SIG-M5 treated with dmso at 0.1 percent for 504 hours (cell line): ENCODE data around the gene SH3BP1.
"Not testable (repeated sequence)": the region's sequence is repeated elsewhere in the genome, so short reads cannot be mapped to it uniquely, and the experiment has no call there.

Source experiments
- DNase-seq: peaks from one replicate; lab custom pipeline; 2025; ENCODE audit not compliant: unreplicated experiment; lab: John Stamatoyannopoulos, UW

Gene SH3BP1

GRCh38 chr22:37639070-37639760 is at the start of gene SH3BP1:
TSS of gene SH3BP1 (plus strand) at chr22:37639669. CDS start at chr22:37639788, 119 bp downstream.
- DNase-seq, result peak; percentile 33

DNA sequence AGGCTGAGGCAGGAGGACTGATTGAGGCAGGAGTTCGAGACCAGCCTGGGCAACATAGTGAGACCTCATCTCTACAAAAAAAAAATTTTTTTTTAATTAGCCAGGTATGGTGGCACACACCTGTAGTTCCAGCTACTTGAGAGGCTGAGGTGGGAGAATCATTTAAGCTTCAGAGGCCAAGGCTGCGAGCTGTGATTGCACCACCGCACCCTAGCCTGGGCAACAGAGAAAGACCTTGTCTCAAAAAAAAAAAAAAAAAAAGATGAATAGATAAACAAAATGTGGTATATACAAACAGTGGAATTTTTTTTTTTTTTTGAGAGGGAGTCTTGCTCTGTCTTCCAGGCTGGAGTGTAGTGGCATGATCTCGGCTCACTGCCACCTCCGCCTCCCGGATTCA is 48.4 kb upstream of the SH3BP1 start:
- DNase-seq, result not testable (repeated sequence)

DNA sequence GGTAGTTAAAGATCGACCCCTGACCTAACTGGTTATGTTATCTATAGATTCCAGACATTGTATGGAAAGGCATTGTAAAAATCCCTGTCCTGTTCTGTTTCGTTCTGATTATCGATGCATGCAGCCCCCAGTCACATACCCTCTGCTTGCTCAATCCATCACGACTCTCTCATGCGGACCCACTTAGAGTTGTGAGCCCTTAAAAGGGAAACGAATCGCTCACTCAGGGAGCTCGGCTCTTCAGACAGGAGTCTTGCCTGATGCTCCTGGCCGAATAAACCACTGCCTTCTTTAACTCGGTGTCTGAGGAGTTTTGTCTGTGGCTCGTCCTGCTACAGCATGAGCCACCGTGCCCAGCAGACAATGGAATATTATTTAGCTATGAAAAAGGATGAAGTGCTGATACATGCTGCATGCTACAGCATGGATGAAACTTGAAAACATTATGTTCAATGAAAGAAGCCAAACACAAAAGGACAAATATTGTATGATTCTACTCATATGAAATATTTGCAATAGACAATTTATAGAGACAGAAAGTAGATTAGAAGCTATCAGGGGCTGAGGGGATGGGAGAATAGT is 47.6 kb upstream of the SH3BP1 start:
- no peak for DNase-seq

DNA sequence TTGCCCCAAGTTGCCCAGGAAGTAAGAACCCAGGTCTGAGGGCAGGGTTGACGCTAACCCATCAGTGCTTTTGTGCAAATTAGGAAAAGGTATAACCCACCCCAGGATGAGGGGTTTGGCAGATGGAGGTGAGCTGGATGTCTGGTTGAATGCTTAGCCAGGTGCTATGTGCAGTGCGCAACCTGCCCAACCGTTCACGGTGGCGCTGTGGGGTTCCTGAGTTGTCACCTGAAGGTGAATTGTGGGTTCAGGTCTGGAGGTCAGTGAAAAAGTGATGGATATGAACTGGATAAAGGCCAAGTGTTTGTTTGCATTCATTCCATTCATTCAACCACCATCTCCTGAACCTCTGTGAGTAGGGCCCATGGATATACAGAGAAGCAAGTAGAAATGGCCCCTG is 45.2 kb upstream of the SH3BP1 start:
- DNase-seq, result no peak

DNA sequence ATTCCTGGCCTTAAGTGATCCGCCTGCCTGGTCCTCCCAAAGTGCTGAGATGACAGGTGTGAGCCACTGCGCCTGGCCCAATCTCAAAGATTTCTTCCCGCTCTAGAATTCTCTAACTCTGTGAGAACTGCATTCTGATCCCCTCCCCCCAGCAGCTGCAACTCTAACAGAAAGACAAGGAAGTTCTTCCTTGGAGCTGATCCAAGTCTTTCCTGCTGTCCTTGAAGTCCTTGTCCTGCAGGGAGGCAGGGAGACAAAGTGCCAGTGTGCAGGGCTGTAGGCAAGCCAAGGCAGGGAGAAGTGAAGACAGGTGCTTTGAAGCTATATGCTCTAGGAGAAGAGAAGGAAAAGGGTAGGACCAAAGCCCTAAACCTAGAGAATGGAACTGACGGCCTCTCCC is 40.3 kb upstream of the SH3BP1 start:
- no peak for DNase-seq

DNA sequence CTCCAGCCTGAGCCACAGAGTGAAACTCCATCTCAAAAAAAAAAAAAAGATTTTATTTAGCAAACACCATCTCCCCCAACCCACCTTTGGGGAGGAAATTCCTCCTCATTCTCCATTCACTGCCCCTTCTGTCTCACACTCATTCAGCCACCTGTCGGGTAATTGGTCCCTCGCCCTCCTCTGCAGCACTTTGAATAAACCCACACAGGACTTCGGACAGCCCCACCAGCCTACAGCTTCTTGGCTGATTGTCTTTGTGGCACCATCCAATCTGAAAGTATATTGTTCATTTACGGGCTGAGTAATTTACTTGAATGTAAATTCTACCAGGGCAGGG is 38.3 kb upstream of the SH3BP1 start:
- no peak for DNase-seq

- peak; percentile 66 for DNase-seq
These were observed 37.7 kb upstream of the SH3BP1 start for GRCh38 chr22:37601540-37602442.

GRCh38 chr22:37602546-37603277 is 36.8 kb upstream of the SH3BP1 start:
- DNase-seq, result not testable (repeated sequence)

DNA sequence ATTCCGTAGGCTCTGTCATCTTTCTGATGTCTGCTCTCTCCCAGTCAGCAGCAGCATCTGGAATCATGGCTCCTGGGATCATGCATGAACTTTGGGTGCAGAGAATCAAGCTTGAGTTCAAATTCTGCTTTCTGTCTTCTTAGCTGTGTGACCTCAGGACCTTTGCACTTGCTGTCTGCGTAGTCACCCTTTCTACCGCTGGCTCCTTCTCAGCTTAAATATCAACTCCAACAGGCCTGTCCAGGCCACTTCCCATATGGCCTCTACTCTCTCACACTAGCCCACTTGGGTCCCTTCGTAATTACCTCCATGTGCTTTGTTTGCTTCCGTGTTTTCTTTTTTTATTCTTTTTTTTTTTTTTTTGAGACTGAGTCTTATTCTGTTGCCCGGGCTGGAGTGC is 35.4 kb upstream of the SH3BP1 start:
- no peak for DNase-seq

GRCh38 chr22:37604875-37605274 is 34.6 kb upstream of the SH3BP1 start:
- DNase-seq, result no peak

- DNase-seq, result peak; percentile 65
These were observed 32.2 kb upstream of the SH3BP1 start for GRCh38 chr22:37607010-37607934.

DNA sequence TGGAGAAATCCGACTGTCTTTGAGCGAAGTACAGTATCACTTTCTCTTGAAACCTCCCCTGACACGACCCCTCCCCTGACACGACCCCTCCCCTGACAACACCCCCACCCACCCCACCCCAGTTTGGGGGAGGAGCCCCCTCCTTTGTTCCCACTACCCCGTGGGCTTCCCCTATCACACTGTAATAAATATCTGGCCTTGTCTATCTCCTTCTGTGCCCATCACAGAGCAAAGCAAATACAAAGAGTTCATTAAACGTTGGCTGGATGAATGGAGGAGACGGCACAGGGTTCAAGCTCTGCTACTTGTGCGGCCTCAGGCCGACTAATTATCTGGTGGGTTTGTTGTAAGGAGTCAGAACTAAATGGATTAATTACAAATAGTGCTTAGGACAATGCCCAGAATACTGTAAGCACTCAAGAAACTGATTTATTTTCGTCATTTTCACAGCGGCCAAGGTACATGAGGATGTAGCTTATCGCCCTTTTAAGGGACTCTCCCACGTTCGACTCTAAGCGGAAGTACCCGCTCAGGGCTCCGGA is 31.5 kb upstream of the SH3BP1 start:
- no peak for DNase-seq

- DNase-seq, result peak; percentile 96
These were observed 30.8 kb upstream of the SH3BP1 start, which contains the start of gene GGA1 for GRCh38 chr22:37608477-37609239. TSS of gene GGA1 (plus strand) at chr22:37608834. CDS start at chr22:37608861, 27 bp downstream.

- DNase-seq, result no peak
These were observed 30.0 kb upstream of the SH3BP1 start for GRCh38 chr22:37609240-37610152.

DNA sequence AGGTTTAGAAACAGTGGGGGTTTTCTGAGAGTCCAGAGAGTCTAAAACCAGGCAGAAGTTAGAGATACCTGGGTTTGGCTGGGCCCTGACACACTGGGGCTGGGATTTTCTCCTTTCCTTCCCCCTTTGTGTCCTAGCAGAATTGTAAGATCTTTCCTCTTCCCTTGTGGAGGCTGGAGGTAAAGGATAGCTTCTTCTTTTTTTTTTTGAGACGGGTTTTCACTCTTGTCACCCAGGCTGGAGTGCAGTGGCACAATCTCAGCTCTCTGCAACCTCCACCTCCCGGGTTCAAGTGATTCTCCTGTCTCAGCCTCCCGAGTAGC is 29.4 kb upstream of the SH3BP1 start:
- not testable (repeated sequence) for DNase-seq

GRCh38 chr22:37610480-37611129 is 28.9 kb upstream of the SH3BP1 start:
- DNase-seq, result no peak

DNA sequence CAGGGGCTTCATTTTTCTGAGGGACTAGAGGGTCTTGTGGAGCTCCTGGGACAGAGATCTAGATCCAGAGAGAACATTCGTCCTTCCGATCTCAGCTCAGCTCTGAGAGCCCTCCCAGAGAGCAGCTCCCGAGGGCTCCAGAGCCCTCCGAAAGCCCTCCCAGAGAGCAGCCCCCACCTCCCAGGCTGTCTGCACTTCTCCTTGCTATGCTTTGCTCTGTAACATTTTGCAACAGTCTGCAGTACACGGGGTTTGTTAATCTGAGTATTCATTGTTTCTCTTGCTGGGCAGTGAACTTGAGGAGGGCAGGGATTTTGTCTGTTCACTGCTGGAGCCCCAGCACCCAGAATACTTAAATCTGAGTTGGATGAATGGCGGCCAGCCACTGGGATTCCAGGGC is 28.3 kb upstream of the SH3BP1 start:
- no peak for DNase-seq
